SK-N-SH treated with all-trans-retinoic acid at 6 μM for 48 hours (cell line): ENCODE data around the gene PTPRG.

Source experiments
- ATAC-seq: fragments of 200-7000 bp; cut with Tn5 transposase; 3 replicates; pipeline ENCODE4 v1.9.1; 2020; ENCODE audit warnings: mild to moderate bottlenecking, moderate library complexity
- BACH2 ChIP-seq: fragments of 250-450 bp; sonication (Bioruptor Pico); IDR thresholded peaks from 2 replicates; pipeline ENCODE4 v1.9.0; 2021; ENCODE audit warnings: mild to moderate bottlenecking, borderline replicate concordance
- CSDC2 ChIP-seq: fragments of 250-450 bp; sonication (Bioruptor Pico); IDR thresholded peaks from 2 replicates; pipeline ENCODE4 v1.5.0; 2020; ENCODE audit warnings: mild to moderate bottlenecking, moderate library complexity
- ESRRG ChIP-seq: fragments of 250-450 bp; sonication (Bioruptor Pico); IDR thresholded peaks from 2 replicates; pipeline ENCODE4 v1.6.1; 2021; ENCODE audit warnings: mild to moderate bottlenecking
- GLIS3 ChIP-seq: fragments of 250-450 bp; sonication (Bioruptor Pico); IDR thresholded peaks from 2 replicates; pipeline ENCODE4 v1.5.0; 2020; ENCODE audit warnings: mild to moderate bottlenecking, moderate library complexity
- ISL1 ChIP-seq: fragments of 250-450 bp; sonication (Bioruptor Pico); IDR thresholded peaks from 2 replicates; pipeline ENCODE4 v2.1.2; 2022; ENCODE audit warnings: mild to moderate bottlenecking, moderate library complexity
- PATZ1 ChIP-seq: fragments of 250-450 bp; sonication (Bioruptor Pico); IDR thresholded peaks from 2 replicates; pipeline ENCODE4 v1.8.0; 2020; ENCODE audit warnings: mild to moderate bottlenecking, moderate library complexity, borderline replicate concordance
- POU6F1 ChIP-seq: fragments of 250-450 bp; sonication (Bioruptor Pico); IDR thresholded peaks from 2 replicates; pipeline ENCODE4 v1.8.0; 2021; ENCODE audit warnings: low read depth, mild to moderate bottlenecking, moderate library complexity, borderline replicate concordance
- PPARA ChIP-seq: fragments of 250-450 bp; sonication (Bioruptor Pico); IDR thresholded peaks from 2 replicates; pipeline ENCODE4 v1.5.0; 2020; ENCODE audit warnings: mild to moderate bottlenecking, borderline replicate concordance
- RARB ChIP-seq: fragments of 250-450 bp; sonication (Bioruptor Pico); IDR thresholded peaks from 2 replicates; pipeline ENCODE4 v1.8.0; 2021; ENCODE audit warnings: mild to moderate bottlenecking, moderate library complexity
- SNAI2 ChIP-seq: fragments of 250-450 bp; sonication (Bioruptor Pico); IDR thresholded peaks from 2 replicates; pipeline ENCODE4 v1.5.0; 2020; ENCODE audit warnings: mild to moderate bottlenecking, moderate library complexity
- TCF4 ChIP-seq: fragments of 250-450 bp; sonication (Bioruptor Pico); IDR thresholded peaks from 2 replicates; pipeline ENCODE4 v1.8.0; 2021; ENCODE audit warnings: mild to moderate bottlenecking, moderate library complexity, borderline replicate concordance
- TOX ChIP-seq: fragments of 250-450 bp; sonication (Bioruptor Pico); IDR thresholded peaks from 2 replicates; pipeline ENCODE4 v1.8.0; 2021; ENCODE audit warnings: mild to moderate bottlenecking, moderate library complexity, borderline replicate concordance
- TSHZ2 ChIP-seq: fragments of 250-450 bp; sonication (Bioruptor Pico); IDR thresholded peaks from 2 replicates; pipeline ENCODE4 v1.5.0; 2020; ENCODE audit warnings: mild to moderate bottlenecking, moderate library complexity
- ZC3H10 ChIP-seq: fragments of 250-450 bp; sonication (Bioruptor Pico); IDR thresholded peaks from 2 replicates; pipeline ENCODE4 v1.5.1; 2021; ENCODE audit warnings: mild to moderate bottlenecking, moderate library complexity
- ZFP30 ChIP-seq: fragments of 450-650 bp; formaldehyde crosslinking; IDR thresholded peaks from 2 replicates; pipeline ENCODE4 v1.5.0; 2022; ENCODE audit warnings: mild to moderate bottlenecking, moderate library complexity
- ZNF565 ChIP-seq: fragments of 450-650 bp; formaldehyde crosslinking; conservative IDR thresholded peaks from 2 replicates; pipeline ENCODE4 v1.5.0; 2020; ENCODE audit warnings: low read depth, mild to moderate bottlenecking, moderate library complexity
- ZNF70 ChIP-seq: fragments of 450-650 bp; formaldehyde crosslinking; IDR thresholded peaks from 2 replicates; pipeline ENCODE4 v1.5.0; 2020; ENCODE audit warnings: mild to moderate bottlenecking, moderate library complexity
- TF ChIP-seq, protein P1 (sequence below): fragments of 250-450 bp; sonication (Bioruptor Pico); IDR thresholded peaks from 2 replicates; pipeline ENCODE4 v1.5.1; 2020; ENCODE audit warnings: low read depth, mild to moderate bottlenecking, moderate library complexity

Gene PTPRG

GRCh38 chr3:62070891-62071290 lies 509.5 kb downstream of the PTPRG start:
- ATAC-seq, result no peak
- TF ChIP-seq RARB (CRISPR knock-in tag) (no peak), PATZ1 (CRISPR knock-in tag) (no peak), ESRRG (CRISPR knock-in tag) (no peak), CSDC2 (CRISPR knock-in tag) (no peak)
- TF ChIP-seq, all 23 proteins: peak for 0

GRCh38 chr3:62073038-62073437 lies 511.7 kb downstream of the PTPRG start:
- TF ChIP-seq CSDC2 (CRISPR knock-in tag) (no peak), POU6F1 (CRISPR knock-in tag) (no peak), ZC3H10 (CRISPR knock-in tag) (no peak), ZNF70 (no peak), PATZ1 (CRISPR knock-in tag) (no peak), ZNF565 (CRISPR knock-in tag) (no peak), TCF4 (no peak), TOX (CRISPR knock-in tag) (no peak)
- TF ChIP-seq, protein P1, sequence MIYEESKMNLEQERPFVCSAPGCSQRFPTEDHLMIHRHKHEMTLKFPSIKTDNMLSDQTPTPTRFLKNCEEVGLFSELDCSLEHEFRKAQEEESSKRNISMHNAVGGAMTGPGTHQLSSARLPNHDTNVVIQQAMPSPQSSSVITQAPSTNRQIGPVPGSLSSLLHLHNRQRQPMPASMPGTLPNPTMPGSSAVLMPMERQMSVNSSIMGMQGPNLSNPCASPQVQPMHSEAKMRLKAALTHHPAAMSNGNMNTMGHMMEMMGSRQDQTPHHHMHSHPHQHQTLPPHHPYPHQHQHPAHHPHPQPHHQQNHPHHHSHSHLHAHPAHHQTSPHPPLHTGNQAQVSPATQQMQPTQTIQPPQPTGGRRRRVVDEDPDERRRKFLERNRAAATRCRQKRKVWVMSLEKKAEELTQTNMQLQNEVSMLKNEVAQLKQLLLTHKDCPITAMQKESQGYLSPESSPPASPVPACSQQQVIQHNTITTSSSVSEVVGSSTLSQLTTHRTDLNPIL (CRISPR knock-in tag), result no peak
- TF ChIP-seq, all 23 proteins: peak for 0
- ATAC-seq, result peak; percentile 56; the same call in 2 of the 3 replicates

DNA sequence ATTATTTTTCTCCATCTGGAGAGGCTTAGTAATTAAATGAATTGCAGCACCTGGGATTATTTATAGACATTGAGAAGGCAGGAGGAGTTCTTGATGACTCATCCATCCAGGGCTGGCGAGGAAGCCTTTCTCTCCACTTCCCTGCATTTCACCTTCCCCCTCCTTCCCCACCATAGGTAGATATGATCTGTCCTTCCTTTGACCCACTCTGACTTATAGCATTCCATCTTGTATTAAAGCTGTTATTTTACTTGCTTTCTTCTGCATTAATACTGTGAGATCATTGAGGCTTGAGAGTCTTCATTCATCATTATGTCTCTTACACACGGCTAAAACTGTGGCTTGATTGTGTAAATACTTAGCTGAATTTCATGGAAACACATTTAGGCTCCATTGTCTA lies 523.2 kb downstream of the PTPRG start:
- TF ChIP-seq SNAI2 (CRISPR knock-in tag) (no peak), TCF4 (no peak), PATZ1 (CRISPR knock-in tag) (peak; percentile 59; the same call in 1 of the 2 replicates), PPARA (no peak), TOX (CRISPR knock-in tag) (no peak), BACH2 (no peak), GLIS3 (CRISPR knock-in tag) (peak; percentile 62; the same call in 1 of the 2 replicates), RARB (CRISPR knock-in tag) (no peak), ISL1 (CRISPR knock-in tag) (peak; percentile 91)
- TF ChIP-seq, protein P1 (CRISPR knock-in tag), result no peak
- TF ChIP-seq, all 23 proteins: peak for 3
- peak; percentile 93 for ATAC-seq

DNA sequence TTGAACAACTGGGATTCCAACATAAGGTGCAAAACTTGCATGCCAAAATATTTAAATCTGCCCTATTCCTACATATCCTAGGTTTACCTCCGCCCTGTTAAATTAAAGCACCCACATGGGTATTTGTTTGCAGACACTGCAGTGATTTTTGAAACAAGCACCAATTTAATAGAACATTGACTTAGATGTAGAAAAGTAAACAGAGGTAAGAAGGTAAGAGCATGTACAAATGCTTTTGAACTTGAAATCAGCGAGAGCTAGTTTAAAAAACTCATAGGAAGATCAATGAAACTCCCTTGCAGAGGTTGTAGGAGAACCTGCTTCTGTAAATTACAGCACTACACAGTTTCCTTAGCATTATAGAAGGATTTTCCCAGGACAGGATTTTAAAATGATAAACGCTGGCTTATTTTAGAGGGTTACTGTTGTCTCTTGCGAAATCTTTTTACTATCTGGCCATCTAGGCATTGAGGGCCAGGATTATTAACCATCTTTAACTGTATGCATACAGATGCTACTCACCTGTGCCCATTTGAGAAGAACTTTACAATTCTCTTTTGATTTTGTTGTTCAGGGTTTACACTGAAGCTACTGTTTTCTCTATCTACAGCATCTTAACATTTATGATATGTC lies 527.2 kb downstream of the PTPRG start:
- ATAC-seq, result no peak
- no peak for TF ChIP-seq ZFP30 (CRISPR knock-in tag)
- TF ChIP-seq RARB (CRISPR knock-in tag), result no peak
- no peak for TF ChIP-seq GLIS3 (CRISPR knock-in tag)
- TF ChIP-seq, protein P1 (CRISPR knock-in tag), result no peak
- no peak for TF ChIP-seq SNAI2 (CRISPR knock-in tag)
- TF ChIP-seq ZC3H10 (CRISPR knock-in tag), result no peak
- no peak for TF ChIP-seq TSHZ2 (CRISPR knock-in tag)
- TF ChIP-seq PPARA, result no peak
